WTC11 (cell line): ENCODE data around the gene JMJD8.

ENCODE experiments used
- ATF1 ChIP-seq: sonication (generic); formaldehyde crosslinking; IDR thresholded peaks from 2 replicates; pipeline ENCODE4 v1.8.1; 2023; ENCODE audit warnings: mild to moderate bottlenecking, moderate library complexity, missing genetic modification reagents
- ESRRA ChIP-seq: sonication (generic); formaldehyde crosslinking; IDR thresholded peaks from 2 replicates; pipeline ENCODE4 v1.8.1; 2022; ENCODE audit warnings: mild to moderate bottlenecking, missing genetic modification reagents, borderline replicate concordance
- ETV6 ChIP-seq: sonication (generic); formaldehyde crosslinking; IDR thresholded peaks from 2 replicates; pipeline ENCODE4 v1.8.1; 2022; ENCODE audit warnings: mild to moderate bottlenecking, missing genetic modification reagents
- IRF2 ChIP-seq: sonication (generic); formaldehyde crosslinking; IDR thresholded peaks from 2 replicates; pipeline ENCODE4 v1.8.0; 2022; ENCODE audit warnings: low read depth, missing genetic modification reagents, borderline replicate concordance
- JUN ChIP-seq: sonication (generic); formaldehyde crosslinking; IDR thresholded peaks from 2 replicates; pipeline ENCODE4 v1.8.0; 2023; ENCODE audit warnings: mild to moderate bottlenecking, missing genetic modification reagents
- NR2C2 ChIP-seq: sonication (generic); formaldehyde crosslinking; IDR thresholded peaks from 2 replicates; pipeline ENCODE4 v1.8.0; 2022; ENCODE audit warnings: mild to moderate bottlenecking, missing genetic modification reagents
- RELA ChIP-seq: sonication (generic); formaldehyde crosslinking; IDR thresholded peaks from 2 replicates; pipeline ENCODE4 v1.8.1; 2022; ENCODE audit warnings: missing genetic modification reagents, mild to moderate bottlenecking, borderline replicate concordance
- USF1 ChIP-seq: sonication (generic); formaldehyde crosslinking; IDR thresholded peaks from 2 replicates; pipeline ENCODE4 v1.8.0; 2022; ENCODE audit warnings: mild to moderate bottlenecking, missing genetic modification reagents
- ZNF423 ChIP-seq: fragments of 250-450 bp; sonication (Bioruptor Pico); IDR thresholded peaks from 2 replicates; pipeline ENCODE4 v2.1.2; 2022; ENCODE audit warnings: mild to moderate bottlenecking, moderate library complexity
- TF ChIP-seq, protein P1 (sequence below): fragments of 200-600 bp; IDR thresholded peaks from 2 replicates; pipeline ENCODE4 v1.8.0; 2022; ENCODE audit warnings: antibody characterized with exemption
- TF ChIP-seq, protein P2 (sequence below): sonication (generic); formaldehyde crosslinking; IDR thresholded peaks from 2 replicates; pipeline ENCODE4 v1.8.1; 2023; ENCODE audit warnings: mild to moderate bottlenecking, missing genetic modification reagents, moderate library complexity
- TF ChIP-seq, protein P3 (sequence below): sonication (generic); formaldehyde crosslinking; IDR thresholded peaks from 2 replicates; pipeline ENCODE4 v1.8.1; 2023; ENCODE audit warnings: mild to moderate bottlenecking, missing genetic modification reagents, moderate library complexity
- TF ChIP-seq, protein P4 (sequence below): sonication (generic); formaldehyde crosslinking; IDR thresholded peaks from 2 replicates; pipeline ENCODE4 v1.8.0; 2023; ENCODE audit warnings: mild to moderate bottlenecking, missing genetic modification reagents

DNA sequence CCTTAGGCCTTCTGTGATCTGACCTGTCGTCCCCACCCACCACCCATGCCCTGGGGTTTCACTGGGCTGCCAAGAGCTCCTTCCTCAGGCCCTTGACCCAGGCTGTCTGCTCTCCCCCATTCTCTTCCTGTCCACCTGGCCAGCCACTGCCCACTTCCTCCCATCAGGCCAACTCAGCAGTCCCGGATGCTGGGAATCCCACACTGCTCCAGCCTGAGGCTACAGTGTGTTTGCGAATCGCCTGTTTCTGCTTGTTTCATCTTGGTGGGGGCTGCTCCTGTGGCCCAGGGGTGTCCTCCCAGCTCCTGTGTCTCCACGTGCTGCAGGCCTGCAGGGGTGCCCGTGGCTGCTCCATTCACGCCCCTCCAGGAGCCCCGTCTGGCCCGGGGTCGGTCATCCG lies 29.9 kb upstream of the JMJD8 start:
- TF ChIP-seq, protein P1, sequence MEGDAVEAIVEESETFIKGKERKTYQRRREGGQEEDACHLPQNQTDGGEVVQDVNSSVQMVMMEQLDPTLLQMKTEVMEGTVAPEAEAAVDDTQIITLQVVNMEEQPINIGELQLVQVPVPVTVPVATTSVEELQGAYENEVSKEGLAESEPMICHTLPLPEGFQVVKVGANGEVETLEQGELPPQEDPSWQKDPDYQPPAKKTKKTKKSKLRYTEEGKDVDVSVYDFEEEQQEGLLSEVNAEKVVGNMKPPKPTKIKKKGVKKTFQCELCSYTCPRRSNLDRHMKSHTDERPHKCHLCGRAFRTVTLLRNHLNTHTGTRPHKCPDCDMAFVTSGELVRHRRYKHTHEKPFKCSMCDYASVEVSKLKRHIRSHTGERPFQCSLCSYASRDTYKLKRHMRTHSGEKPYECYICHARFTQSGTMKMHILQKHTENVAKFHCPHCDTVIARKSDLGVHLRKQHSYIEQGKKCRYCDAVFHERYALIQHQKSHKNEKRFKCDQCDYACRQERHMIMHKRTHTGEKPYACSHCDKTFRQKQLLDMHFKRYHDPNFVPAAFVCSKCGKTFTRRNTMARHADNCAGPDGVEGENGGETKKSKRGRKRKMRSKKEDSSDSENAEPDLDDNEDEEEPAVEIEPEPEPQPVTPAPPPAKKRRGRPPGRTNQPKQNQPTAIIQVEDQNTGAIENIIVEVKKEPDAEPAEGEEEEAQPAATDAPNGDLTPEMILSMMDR: no peak
- TF ChIP-seq USF1 (no peak), JUN (CRISPR knock-in tag) (no peak), NR2C2 (no peak), ESRRA (CRISPR knock-in tag) (no peak), ZNF423 (CRISPR knock-in tag) (no peak), IRF2 (no peak), ETV6 (CRISPR knock-in tag) (no peak), RELA (CRISPR knock-in tag) (no peak), ATF1 (CRISPR knock-in tag) (no peak)
- TF ChIP-seq, protein P2, sequence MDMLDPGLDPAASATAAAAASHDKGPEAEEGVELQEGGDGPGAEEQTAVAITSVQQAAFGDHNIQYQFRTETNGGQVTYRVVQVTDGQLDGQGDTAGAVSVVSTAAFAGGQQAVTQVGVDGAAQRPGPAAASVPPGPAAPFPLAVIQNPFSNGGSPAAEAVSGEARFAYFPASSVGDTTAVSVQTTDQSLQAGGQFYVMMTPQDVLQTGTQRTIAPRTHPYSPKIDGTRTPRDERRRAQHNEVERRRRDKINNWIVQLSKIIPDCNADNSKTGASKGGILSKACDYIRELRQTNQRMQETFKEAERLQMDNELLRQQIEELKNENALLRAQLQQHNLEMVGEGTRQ (CRISPR knock-in tag): no peak
- TF ChIP-seq, protein P3, sequence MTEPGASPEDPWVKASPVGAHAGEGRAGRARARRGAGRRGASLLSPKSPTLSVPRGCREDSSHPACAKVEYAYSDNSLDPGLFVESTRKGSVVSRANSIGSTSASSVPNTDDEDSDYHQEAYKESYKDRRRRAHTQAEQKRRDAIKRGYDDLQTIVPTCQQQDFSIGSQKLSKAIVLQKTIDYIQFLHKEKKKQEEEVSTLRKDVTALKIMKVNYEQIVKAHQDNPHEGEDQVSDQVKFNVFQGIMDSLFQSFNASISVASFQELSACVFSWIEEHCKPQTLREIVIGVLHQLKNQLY (CRISPR knock-in tag): no peak
- TF ChIP-seq, protein P4, sequence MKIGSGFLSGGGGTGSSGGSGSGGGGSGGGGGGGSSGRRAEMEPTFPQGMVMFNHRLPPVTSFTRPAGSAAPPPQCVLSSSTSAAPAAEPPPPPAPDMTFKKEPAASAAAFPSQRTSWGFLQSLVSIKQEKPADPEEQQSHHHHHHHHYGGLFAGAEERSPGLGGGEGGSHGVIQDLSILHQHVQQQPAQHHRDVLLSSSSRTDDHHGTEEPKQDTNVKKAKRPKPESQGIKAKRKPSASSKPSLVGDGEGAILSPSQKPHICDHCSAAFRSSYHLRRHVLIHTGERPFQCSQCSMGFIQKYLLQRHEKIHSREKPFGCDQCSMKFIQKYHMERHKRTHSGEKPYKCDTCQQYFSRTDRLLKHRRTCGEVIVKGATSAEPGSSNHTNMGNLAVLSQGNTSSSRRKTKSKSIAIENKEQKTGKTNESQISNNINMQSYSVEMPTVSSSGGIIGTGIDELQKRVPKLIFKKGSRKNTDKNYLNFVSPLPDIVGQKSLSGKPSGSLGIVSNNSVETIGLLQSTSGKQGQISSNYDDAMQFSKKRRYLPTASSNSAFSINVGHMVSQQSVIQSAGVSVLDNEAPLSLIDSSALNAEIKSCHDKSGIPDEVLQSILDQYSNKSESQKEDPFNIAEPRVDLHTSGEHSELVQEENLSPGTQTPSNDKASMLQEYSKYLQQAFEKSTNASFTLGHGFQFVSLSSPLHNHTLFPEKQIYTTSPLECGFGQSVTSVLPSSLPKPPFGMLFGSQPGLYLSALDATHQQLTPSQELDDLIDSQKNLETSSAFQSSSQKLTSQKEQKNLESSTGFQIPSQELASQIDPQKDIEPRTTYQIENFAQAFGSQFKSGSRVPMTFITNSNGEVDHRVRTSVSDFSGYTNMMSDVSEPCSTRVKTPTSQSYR (CRISPR knock-in tag): no peak
